ENCODE data around the gene BTRC. TPM values are rescaled to one million over a fixed set of nuclear protein-coding genes. Genes with fewer than 3 reads are reported as not detected.

Gene BTRC
- total and polyA plus RNA-seq, 10 of the 15 experiments (the other 5 are each of a cell fraction or from before 2014, with no cell fraction given): 2.2 to 18.6 (median 8.6) TPM

DNA sequence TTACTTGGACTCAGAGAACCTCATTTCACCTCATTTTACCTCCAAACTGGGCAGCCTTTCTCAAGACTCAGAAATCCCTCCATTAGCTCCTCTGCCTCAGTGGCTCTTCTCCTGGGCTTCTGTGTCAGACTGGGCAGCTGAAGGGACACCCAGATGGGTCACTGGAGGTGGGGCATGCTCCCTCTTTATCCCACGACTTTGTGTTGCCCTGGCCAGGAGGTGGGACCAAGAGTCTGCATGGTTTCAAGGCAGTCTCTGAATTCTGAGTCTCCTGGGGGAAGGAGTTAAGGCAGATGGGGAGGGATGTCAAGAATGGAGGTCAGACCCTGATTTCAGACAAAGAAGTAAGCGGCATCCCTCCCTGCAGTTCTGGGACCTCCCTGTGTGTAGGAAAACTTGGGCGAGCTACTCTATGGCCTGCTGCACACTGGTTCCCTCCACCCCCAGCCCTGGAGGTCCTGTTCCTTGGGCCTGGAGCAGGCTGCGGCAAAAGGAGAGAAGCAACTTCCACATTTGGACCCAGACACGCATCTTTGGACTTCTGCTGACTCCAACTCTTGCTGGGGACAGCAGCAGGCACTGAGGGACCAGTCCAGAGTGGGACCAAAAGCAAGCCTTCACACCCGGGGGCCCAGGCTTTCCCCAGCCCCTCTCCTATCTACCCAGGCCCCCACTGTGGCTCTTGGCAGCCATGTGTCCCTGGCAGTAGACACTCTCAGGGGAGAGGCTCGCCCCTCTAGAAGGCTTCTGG, 223.3 kb downstream of the BTRC start (continued):
- TF ChIP-seq, protein P1, sequence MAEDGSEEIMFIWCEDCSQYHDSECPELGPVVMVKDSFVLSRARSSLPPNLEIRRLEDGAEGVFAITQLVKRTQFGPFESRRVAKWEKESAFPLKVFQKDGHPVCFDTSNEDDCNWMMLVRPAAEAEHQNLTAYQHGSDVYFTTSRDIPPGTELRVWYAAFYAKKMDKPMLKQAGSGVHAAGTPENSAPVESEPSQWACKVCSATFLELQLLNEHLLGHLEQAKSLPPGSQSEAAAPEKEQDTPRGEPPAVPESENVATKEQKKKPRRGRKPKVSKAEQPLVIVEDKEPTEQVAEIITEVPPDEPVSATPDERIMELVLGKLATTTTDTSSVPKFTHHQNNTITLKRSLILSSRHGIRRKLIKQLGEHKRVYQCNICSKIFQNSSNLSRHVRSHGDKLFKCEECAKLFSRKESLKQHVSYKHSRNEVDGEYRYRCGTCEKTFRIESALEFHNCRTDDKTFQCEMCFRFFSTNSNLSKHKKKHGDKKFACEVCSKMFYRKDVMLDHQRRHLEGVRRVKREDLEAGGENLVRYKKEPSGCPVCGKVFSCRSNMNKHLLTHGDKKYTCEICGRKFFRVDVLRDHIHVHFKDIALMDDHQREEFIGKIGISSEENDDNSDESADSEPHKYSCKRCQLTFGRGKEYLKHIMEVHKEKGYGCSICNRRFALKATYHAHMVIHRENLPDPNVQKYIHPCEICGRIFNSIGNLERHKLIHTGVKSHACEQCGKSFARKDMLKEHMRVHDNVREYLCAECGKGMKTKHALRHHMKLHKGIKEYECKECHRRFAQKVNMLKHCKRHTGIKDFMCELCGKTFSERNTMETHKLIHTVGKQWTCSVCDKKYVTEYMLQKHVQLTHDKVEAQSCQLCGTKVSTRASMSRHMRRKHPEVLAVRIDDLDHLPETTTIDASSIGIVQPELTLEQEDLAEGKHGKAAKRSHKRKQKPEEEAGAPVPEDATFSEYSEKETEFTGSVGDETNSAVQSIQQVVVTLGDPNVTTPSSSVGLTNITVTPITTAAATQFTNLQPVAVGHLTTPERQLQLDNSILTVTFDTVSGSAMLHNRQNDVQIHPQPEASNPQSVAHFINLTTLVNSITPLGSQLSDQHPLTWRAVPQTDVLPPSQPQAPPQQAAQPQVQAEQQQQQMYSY (CRISPR knock-in tag; IDR thresholded peaks at IDR 0.05): no peak
- no peak for TF ChIP-seq ZSCAN29 (IDR thresholded peaks at IDR 0.05)

DNA sequence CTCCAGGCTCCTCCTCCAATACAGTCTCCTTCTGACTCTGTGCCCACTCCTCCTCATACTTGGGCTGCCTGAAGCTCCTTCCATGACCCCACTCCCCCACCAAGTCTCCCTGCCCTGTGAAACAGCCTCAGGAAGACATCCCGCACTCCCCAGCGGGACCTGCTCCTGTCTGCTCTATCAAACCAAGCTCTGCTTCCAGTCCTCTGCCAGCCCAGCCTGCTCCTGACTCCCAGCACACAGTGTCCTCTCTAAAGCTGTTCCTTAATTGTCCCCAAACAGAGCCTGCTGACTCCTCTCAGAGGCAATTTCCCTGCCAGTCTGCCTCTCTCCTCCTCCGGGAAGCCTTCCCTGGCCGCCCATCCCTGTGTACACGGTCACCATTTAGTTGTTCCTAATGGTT, 224.2 kb downstream of the BTRC start:
- no peaks in the 10 kb centered on the region for H3K4me1 ChIP-seq (ENCODE audit: control insufficient read depth, insufficient read depth, low read length)
- no peaks in the 10 kb centered on the region for H4K20me1 ChIP-seq (ENCODE audit: control insufficient read depth, insufficient read depth)
- CTCF ChIA-PET: interaction anchor here (1.1 kb wide), 1 partner anchor 42 kb away, joined by 3 read pairs; no protein-coding TSS in a partner anchor
- peaks cover 0 to 2% of the 10 kb centered on the region in 2 experiments; a peak in 2 of 4 replicates for H3K36me3 ChIP-seq (ENCODE audit: control insufficient read depth in 2 of 2, insufficient read depth in 2 of 2, low read length in 1 of 2)
- no peak overlapping the region for H3K4me2 ChIP-seq (ENCODE audit: control insufficient read depth, insufficient read depth)
- DNase-seq (ENCODE audit: low read depth, low spot score) (no peak), ATAC-seq (no peak), FAIRE-seq (no peak)
- RAD21 ChIA-PET (ENCODE audit: unreplicated experiment): no interaction called here
- no TSS peak for BruUV-seq (replicated peaks)
- no peaks in the 10 kb centered on the region for H3K27me3 ChIP-seq (replicated peaks in 1 of 2; ENCODE audit: control insufficient read depth in 2 of 2, insufficient read depth in 2 of 2, low read length in 1 of 2)
- no peak overlapping the region for H3K27ac ChIP-seq (ENCODE audit: control insufficient read depth, insufficient read depth)
- H3K79me2 ChIP-seq (ENCODE audit: control insufficient read depth, insufficient read depth, low read length): no peaks in the 10 kb centered on the region
- no peak overlapping the region for H3K4me3 ChIP-seq
- 86% methylated on average over 5 of the region's 5 CpGs for WGBS (ENCODE audit: insufficient coverage, insufficient replicate concordance, low lambda C conversion rate, missing lambda C conversion rate)
- TF ChIP-seq RB1 (IDR thresholded peaks at IDR 0.05; ENCODE audit: borderline replicate concordance) (no peak), RELA (IDR thresholded peaks at IDR 0.05; ENCODE audit: borderline replicate concordance, partially characterized antibody) (no peak), CHD1 (IDR thresholded peaks at IDR 0.05; ENCODE audit: low read depth, low read length) (no peak), EZH2 (IDR thresholded peaks at IDR 0.05; ENCODE audit: borderline replicate concordance, control insufficient read depth, low read depth, low read length) (no peak), CHD2 (IDR thresholded peaks at IDR 0.05; ENCODE audit: borderline replicate concordance, low read depth, low read length) (no peak)
- TF ChIP-seq, protein P2, sequence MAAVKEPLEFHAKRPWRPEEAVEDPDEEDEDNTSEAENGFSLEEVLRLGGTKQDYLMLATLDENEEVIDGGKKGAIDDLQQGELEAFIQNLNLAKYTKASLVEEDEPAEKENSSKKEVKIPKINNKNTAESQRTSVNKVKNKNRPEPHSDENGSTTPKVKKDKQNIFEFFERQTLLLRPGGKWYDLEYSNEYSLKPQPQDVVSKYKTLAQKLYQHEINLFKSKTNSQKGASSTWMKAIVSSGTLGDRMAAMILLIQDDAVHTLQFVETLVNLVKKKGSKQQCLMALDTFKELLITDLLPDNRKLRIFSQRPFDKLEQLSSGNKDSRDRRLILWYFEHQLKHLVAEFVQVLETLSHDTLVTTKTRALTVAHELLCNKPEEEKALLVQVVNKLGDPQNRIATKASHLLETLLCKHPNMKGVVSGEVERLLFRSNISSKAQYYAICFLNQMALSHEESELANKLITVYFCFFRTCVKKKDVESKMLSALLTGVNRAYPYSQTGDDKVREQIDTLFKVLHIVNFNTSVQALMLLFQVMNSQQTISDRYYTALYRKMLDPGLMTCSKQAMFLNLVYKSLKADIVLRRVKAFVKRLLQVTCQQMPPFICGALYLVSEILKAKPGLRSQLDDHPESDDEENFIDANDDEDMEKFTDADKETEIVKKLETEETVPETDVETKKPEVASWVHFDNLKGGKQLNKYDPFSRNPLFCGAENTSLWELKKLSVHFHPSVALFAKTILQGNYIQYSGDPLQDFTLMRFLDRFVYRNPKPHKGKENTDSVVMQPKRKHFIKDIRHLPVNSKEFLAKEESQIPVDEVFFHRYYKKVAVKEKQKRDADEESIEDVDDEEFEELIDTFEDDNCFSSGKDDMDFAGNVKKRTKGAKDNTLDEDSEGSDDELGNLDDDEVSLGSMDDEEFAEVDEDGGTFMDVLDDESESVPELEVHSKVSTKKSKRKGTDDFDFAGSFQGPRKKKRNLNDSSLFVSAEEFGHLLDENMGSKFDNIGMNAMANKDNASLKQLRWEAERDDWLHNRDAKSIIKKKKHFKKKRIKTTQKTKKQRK (IDR thresholded peaks at IDR 0.05; ENCODE audit: low read depth, low read length): no peak
- in situ Hi-C loops (cut with MboI): no loop called here
- POLR2A ChIA-PET: interaction anchor here (0.6 kb wide), 1 partner anchor 102 kb away, joined by 3 read pairs; no protein-coding TSS in a partner anchor
- no peak overlapping the region for H2AFZ ChIP-seq (ENCODE audit: control insufficient read depth, low read depth, low read length)
- no peaks in the 10 kb centered on the region for H3K9me3 ChIP-seq (replicated peaks; ENCODE audit: control insufficient read depth, insufficient read depth, low read length)
- no peak overlapping the region for H3K9ac ChIP-seq (ENCODE audit: control insufficient read depth, insufficient read depth, low read length)
- intact Hi-C loops (cut with micrococcal nuclease; ENCODE audit: unreplicated experiment): no loop called here
- SMC1A ChIA-PET (ENCODE audit: uncharacterized antibody, unreplicated experiment): interaction anchor here (0.8 kb wide), 1 partner anchor 8 kb away, joined by 3 read pairs; no protein-coding TSS in a partner anchor

Data from GM12878 (cell line).